HG02623 (cell line): Measurements from ENCODE around the gene JKAMP.

ENCODE experiments used
- ATAC-seq: cut with Tn5 transposase; IDR thresholded peaks from one replicate; pipeline ENCODE4 v1.9.1; 2021; ENCODE audit warnings: moderate library complexity; ENCODE audit not compliant: unreplicated experiment

Gene JKAMP

DNA sequence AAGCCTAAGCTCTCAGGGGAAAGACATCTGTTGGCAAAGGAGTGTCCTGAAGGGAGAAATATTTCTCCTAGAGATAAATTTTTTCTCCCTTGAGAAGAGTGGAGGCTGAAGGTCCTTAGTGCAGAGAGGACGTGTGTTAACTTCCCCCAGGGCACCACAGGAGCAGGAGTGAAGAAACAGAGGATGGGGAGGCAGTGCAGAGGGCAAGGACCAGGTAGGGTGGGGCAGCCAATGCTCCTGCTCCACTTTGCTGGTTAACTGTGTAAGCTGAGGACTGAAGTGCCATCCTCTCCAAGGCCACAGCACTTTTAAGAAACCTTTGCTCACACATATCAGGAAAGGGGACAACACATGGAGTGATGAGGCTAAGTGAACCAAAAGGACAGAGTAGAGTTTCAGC, 4.2 kb upstream of the JKAMP start:
- no peak for ATAC-seq

DNA sequence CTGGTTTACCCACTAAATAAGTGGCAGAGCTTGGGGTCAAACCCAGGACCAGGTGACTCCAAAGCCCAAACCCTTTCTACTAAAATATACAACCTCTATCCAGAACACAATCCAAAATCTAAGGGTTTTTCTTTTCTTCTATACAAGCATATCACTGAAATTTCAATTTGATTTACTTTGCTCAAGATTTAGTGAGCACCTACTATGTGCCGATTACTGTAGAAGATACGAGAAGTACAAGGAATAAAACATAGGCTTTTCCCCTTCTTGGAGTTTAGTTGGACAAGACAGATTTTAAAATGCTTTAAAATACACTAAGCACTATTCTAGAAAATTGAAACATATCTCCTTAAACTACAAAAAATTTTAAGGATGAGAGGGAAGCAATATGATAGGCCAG, 2.9 kb upstream of the JKAMP start:
- ATAC-seq, result no peak

DNA sequence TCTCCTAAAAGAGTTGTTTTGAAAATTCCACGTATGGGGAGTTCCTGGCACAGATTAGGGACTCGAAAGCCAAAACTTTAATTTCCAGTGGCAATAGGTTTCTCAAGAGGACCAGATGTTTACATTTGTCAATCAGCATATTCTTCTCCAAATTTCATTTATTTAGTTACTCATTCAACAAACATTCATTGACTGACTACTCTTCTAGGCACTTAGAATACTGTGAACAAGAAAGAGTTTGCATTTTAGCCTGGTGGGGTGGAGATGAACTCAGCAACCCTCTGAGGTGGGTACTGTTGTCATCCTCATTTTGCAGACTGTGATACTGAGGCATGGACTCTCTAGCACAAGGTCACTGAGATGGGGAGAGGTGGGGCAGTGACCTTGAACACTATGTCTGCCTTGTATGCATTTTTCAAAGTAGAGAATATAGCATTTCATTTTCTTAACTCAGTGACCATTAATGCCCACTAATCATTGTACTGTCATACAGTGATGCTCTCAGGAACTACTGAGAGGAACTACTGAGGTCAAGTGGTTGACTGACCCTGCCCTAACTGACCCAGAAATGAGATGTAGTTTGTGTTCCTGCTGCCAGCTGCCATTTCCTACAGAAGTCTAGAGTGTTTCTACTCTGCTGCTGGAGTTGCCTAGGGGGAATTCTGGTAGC, 2.3 kb upstream of the JKAMP start:
- no peak for ATAC-seq

DNA sequence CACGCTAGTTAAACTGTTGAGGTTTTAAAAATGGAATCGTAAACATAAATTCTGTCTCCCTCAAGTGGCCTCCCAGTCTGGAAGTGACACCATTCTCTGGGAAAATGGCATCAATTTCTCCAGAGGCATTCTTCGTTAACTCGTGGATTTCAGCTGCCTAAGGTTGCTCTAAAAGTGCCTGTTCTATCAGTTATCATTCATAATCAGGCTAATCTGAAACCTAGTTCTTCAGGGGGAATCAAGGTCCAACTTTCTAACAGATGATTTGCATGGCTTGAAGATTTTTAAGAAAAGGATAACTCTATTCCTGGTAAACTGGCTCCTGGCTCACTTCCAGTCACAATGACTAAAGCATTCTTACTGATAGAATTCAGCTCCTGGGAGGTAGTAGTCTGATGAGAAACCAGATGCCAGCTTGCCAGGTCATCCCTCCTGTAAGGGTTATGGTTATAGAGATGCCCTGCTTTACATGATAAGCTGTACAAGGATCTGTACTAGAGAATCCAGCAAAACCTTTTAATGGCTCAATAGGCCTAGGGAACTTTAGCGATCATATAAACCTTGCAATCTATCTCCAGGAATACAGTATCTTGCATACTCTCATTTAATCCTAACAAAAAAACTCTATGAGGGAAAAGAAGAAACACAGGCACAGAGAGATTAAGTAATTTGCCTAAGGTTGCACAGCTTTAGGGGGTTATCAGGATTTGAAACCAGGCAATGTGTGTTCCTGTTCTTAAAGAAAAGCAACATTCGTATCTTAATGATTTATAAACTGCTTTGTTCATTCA, 1.6 kb upstream of the JKAMP start:
- ATAC-seq, result no peak

DNA sequence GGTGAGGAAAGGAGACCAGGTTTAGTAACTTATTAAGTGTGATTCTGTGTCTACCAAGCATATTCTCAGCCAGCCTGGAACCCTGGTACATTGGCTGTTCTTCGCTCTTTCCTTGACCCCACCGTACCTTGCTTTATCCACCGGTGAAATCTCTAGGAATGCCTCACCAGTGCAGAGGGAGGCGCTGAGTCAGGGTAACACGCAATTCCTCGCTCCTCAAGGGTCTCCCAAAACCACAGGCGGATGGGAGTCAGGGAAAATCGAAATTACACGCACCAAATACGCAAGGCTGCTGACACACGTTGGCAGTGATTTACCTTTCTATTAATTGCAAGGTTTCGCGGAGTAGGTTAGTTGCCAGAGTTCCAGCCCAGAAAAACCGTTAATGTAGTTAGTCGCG, 954 bp upstream of the JKAMP start:
- ATAC-seq, result no peak

DNA sequence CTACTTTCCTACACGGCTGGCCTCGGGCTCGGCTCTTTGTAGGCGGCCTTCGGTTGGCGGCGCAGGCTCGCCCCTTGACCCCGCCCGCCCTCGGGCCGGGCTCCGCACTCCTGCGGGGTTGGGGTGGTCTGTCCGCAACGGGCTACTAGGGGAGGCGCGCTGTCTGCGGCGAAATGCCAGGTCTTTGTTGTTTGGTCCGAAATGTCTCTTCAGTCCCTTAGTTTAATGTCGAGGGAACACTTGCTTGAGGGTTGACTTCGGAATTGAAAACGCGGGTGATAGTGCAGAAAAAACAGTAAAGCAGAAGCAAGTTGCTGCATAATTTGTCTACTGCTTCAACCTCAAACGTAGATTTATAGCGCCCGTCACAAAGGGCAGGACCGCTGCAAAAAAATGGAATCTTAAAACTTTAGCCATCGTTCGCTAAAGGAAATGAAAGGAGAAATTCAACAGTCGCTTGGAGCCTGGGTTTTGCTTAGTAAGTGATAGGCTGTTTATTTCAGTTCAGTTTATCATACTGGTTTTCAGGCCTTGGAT, 390 bp downstream of the JKAMP start:
- peak; percentile 29 for ATAC-seq

DNA sequence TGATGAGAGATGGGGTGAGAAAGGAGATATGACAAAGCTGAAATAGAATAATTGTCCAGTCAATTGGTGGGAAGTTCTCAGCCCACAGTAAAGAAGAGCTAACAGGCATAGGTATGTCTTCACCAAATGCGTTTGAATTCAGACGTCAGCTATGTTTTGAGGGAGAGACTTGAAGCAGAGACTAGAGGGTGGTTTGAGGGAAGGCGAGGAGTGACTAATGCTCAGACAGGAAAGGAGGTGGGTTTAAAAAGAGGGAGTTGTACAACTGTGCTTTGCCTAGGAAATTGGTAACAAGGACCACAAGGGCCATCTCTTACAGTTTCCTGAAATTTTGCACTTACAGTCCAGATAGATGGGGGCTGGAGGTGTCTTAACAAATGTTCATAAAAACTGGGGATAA, 6.4 kb downstream of the JKAMP start:
- ATAC-seq, result no peak

DNA sequence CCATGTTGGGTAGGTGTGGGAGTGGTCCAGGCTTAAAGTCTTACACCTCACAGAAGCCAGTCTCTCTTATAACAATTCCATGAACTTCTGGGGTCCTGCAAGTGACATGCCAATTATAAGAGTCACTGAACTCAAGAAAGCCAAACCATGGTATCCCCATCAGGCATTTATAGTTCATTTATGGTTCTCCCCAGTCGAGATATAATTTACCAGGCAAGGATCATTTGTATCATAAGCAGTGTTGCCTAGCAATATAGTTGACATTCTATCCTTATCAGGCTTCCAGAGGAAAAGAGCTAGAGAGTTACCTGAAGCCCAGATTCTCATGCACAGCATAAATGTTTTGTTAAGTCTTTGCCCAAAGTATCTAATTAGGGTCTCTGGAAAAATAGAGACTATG, 8.1 kb downstream of the JKAMP start:
- ATAC-seq, result no peak

DNA sequence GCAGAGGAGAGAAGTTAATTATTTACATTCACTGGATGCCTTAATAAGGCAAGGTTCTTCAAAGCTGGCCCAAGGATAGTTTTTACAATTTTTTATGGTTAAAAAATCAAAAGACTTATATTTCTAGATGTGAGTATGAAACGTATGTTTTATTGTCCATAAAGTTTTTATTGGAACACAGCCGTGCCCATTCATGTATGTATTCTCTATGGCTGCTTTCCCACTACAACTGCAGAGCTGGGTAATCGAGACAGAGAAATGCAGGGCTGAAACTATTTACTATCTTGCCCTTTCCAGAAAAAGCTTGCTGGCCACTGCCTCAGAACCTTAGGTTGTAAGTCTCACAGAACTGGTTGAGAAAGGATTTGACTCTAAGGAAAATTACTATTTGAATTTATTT, 16.4 kb downstream of the JKAMP start:
- ATAC-seq, result no peak

DNA sequence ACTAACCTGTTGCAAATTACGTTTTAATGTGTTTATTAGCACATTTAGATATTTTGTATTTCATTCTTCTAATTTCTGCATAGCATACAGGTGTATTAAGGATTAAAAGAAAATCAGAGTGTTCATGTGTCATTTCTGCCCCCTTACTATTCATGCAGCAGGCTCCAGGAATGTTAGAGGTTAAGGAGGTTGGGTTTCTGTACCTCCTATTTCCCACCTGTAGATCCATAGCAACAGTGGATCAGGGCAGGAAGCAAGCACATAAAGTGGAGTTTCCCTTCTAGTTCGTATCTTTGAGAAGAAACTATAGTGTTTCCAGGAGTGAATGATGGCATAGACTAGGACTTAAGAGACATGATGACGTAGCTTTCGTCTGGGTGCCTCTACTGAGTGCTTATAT, 18.9 kb downstream of the JKAMP start:
- no peak for ATAC-seq

DNA sequence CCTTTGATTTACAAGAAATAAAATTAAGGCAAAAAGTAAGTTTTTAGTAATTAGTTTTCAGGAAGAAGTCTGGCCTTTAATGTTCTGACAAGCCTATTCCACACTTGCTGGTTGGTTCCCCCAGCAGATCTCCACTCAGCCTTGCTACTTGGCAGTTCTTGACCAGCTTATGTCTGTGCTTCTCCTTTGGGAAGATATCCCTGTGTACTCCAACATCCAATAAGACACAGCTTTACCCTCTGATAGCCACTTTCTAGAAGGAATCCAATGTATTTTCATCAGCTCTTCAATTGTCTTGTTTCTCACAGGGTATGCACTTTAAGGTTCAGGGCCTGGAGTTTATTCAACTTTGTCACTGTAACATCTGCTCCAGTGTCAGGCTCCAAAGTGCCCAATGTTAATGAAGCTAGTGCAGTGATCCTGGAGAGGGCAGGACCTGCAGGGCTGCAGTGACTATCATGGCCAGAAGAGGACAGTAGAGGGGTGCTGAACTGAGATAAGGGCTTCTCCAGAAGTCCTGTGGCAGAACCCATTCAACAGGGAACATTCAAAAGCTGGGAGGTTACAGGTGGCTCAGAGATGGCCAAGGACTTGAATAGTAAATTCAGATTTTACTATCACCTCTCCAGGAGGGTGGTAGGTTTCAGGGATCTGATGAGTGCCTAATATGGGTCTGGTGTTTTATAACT, 22.9 kb downstream of the JKAMP start:
- ATAC-seq, result no peak

DNA sequence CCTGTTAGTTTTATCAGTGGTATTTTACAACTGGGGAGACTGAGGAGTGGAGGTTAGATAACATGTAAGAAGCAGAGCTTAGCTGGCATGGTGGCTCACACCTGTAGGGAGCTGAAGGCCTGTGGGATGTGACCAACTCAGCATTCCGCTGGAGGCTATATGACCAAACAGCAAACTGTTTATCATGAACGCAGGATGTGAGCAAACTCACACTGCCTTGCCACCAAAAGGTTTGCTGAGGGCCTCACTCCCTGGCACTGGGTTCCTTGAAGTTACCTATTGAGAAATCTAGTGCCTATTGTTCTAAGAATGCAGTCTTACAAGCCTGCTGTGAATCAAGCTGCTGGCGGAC, 23.4 kb downstream of the JKAMP start:
- ATAC-seq, result no peak

DNA sequence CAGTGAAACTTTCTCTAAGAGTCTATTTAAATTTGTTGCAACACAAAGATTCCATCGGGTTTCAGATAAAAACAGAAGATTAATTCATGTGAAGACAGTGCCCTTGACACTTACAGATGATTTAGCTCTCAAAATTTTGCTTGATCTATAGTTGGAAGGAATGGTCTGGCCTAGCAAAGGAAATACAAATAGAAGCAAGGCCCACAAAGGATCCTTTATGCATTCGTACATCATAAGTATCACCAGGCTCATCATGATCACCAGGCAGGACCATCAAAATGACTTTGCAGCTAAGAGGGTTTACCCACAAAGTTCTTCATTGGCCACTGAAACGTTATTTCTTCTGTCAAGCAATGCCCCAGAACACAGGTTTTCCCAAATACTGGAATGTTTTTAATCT, 24.8 kb downstream of the JKAMP start:
- ATAC-seq, result no peak

DNA sequence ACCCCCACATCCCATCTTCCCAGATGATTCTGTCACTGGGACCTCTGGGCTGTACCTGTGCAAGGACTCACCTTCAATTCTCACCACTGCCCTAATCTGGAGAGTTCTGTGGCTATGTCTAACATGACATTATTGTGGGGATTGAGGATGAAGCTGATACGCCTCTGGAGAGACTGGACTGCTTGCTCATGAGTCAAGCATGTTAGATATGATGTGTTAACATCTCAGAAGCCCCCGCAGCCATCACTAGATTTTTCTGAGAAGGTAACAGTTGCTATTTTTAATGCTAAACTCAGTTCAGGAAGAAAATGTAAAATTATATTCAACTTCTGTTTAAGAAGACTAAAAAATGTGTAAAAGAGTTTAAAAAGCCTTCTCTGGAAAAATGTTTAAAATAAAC, 25.7 kb downstream of the JKAMP start:
- ATAC-seq, result no peak

DNA sequence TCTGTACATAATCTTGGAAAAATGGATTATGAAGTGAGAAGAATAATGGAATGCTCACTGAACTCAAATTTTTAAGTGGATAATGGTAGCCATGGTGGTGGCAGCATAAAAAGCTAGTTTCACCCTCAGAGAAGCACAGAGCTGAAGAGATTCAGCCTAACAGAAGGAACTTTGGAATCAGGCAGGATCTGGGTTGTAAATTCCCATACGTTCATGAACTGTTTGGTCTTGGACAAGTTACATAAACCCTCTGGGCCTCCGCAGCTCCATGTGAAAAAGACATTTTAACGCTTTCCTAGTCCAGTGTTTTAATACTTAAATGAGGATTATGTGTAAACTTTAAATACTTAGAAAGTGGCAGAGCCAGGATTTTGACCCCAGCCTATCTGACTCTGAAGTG, 26.6 kb downstream of the JKAMP start:
- ATAC-seq, result no peak

DNA sequence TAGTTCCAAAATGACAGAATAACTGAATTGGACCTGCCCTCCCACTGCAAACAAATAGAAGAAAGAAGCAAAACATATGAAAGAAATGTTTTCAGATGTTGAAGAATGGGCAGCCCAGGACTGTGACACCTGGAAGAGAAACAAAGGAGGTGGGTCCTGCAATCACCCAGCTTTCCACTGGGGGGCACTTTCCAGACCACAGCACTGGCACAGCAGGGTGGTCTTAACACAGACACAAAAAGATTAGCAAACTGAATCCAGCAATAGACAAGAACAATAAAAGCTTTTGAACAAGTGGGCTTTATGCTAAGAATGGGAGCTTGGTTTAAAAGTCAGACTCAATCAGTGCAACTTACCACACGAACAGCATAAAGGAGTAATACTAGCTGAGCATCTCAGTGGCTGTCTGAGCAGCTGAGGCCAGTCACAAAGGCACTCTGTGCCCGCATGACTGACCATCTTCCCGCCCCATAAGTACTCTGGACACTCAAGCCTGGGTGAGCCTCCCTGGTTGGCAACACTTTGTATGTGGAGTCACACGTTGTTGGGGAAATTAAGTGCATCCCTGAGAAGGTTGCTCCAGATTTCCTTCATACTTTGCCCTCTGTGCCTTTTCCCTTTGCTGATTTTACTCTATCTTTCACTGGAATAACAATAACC, 27.7 kb downstream of the JKAMP start:
- no peak for ATAC-seq

DNA sequence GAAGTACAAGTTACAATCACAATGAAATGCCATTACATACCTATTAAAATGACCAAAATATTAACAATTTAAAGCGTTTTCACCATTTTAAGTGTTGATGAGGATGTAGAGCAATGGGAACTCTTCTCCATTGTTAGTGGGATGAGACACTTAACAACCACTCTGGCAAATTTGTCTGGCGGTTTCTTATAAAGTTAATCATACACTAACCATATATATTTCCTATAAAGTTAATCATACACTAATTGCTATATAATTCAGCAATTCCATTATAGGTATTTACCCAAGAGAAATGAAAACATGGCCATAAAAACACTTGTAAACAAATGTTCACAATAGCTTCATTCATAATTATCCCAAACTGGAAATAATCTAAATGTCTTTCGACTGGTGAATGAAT, 35.9 kb downstream of the JKAMP start:
- no peak for ATAC-seq

DNA sequence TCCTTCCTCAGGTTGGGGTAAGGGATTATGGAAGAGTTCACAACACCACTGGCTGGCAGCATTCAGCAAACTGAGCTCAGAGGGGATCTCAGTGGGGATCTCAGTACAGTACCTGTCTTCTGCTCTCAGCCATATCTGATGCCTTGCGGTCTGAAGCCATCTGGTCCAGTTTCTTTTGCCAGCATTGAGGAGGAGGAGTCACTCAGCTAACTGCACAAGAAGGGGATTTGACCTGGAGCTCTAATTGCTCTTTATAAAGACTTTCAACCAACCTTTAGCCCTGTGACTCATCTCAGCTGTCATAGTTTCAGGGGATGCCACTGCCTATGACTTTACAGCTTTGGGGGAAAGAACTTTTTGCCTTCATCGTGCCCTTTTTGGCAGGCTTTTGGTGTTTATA, 44.9 kb downstream of the JKAMP start:
- no peak for ATAC-seq

DNA sequence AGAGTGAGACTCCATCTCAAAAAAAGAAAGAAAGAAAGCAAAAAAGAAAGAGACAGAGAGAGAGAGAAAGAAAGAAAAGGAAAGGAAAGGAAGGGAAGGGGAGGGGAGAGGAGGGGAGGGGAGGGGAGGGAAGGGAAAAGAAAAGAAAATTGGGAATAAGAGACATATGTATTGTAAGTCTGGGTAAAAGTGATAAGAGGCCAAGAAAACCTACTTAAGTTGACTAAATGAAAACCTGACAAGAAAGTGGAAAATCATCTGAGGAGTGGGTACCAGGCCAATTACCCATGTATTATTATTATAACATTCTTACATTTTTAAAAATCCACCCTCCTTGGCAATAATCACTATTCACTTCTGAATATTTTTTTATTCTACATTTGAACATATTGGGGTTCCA, 46.0 kb downstream of the JKAMP start:
- ATAC-seq, result no peak

DNA sequence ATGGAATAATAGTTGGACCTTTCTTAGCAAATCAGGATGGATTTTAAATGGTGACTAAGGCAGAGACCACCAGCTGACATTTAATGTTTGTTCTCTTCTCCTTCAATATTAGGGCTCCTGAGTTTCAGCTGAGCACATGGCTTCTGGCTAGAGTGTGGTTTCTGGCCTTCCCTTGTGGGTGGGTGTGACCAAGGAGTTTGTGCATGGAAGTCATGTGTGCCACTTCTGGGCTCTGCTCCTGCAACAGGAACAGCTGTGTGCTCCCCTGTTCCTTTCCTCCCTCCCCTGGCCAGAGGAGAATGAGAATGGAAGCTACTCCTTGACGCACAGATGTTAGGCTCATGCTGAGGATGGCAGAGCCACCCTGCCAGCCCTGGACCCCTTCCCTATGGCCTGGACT, 48.1 kb downstream of the JKAMP start:
- no peak for ATAC-seq

DNA sequence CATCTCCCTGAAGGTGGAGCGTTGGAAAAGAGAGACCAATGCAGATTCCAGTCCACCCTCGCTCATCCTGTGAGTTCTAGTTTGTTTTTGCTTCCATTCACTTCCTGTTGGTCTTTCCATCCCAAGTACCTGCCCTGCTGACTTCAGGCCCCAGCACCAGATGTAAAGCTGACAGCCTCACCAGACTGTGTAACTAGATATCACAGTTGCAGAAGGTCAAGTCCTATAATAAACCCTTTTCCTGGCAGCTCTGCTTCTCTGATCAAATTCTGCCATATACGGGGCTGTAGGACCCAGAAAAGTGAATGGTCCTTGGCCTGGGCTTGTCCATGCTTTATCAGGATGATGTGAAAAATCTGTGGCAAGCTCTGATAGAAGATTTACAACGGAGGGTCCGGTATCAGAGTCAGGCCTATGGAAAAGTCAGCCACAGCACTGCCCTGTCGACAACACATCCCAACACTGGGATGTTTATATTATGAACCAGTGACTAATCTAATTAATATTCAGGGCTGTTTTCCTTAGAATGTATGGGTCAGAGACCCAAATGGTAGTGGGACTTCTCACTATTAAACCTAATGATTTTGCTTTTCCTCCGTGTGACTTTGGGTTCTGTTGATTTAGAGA, 50.2 kb downstream of the JKAMP start:
- ATAC-seq, result no peak
